GM10266 (cell line): ENCODE measurements around the gene PIK3CB.

Source experiments
- DNase-seq: peaks from one replicate; pipeline ENCODE4 v3.0.0; 2012; ENCODE audit errors: extremely low spot score
- CTCF ChIP-seq: IDR thresholded peaks from 2 replicates; pipeline ENCODE4 v1.5.1; 2012; ENCODE audit warnings: mild to moderate bottlenecking, low read depth; ENCODE audit not compliant: control insufficient read depth, insufficient read depth; ENCODE audit errors: missing control alignments

The PIK3CB gene

GRCh38 chr3:138782755-138783154 lies 52.0 kb downstream of the PIK3CB start:
- TF ChIP-seq CTCF, result no peak
- DNase-seq, result no peak

- no peak for TF ChIP-seq CTCF
- DNase-seq, result no peak
Measured at GRCh38 chr3:138781012-138781470, 53.7 kb downstream of the PIK3CB start.

GRCh38 chr3:138778643-138779042 lies 56.1 kb downstream of the PIK3CB start:
- no peak for TF ChIP-seq CTCF
- no peak for DNase-seq

GRCh38 chr3:138776961-138777360 lies 57.8 kb downstream of the PIK3CB start:
- TF ChIP-seq CTCF, result no peak
- no peak for DNase-seq

GRCh38 chr3:138775254-138775595 lies 59.5 kb downstream of the PIK3CB start:
- no peak for DNase-seq
- TF ChIP-seq CTCF, result no peak

- no peak for TF ChIP-seq CTCF
Measured at GRCh38 chr3:138774529-138775253, 60.0 kb downstream of the PIK3CB start.

GRCh38 chr3:138771585-138771984 lies 63.1 kb downstream of the PIK3CB start:
- no peak for DNase-seq
- TF ChIP-seq CTCF, result no peak

More at GRCh38 chr3:138774529-138775253, 60.0 kb downstream of the PIK3CB start:
- no peak for DNase-seq
